Astrocyte (in vitro differentiated cells and primary cell): ENCODE results near the gene METRN. TPM values are rescaled to one million over a fixed set of nuclear protein-coding genes. Genes with fewer than 3 reads are reported as not detected.

Source experiments
- DNase-seq: peaks from one replicate; pipeline ENCODE4 v3.0.0-alpha.2; 2010; ENCODE audit warnings: low read depth
- FAIRE-seq: peaks from 2 replicates; lab custom pipeline; 2011; peaks lifted over from hg19 to GRCh38; lab: Jason Lieb, UNC
- H2AFZ ChIP-seq: 2 replicates; pipeline ENCODE4 v1.6.0; 2012; ENCODE audit warnings: low read depth, low read length, inconsistent platforms
- H3K27ac ChIP-seq: 2 replicates; pipeline ENCODE4 v1.5.1; 2011; ENCODE audit warnings: low read depth, low read length, inconsistent platforms
- H3K27me3 ChIP-seq: 2 replicates; pipeline ENCODE4 v1.6.0; 2011; ENCODE audit warnings: low read length, inconsistent platforms; ENCODE audit not compliant: insufficient read depth
- H3K36me3 ChIP-seq: 2 replicates; pipeline ENCODE4 v1.5.1; 2011; ENCODE audit warnings: low read length, inconsistent platforms; ENCODE audit not compliant: insufficient read depth
- H3K4me1 ChIP-seq: 2 replicates; pipeline ENCODE4 v1.5.1; 2011; ENCODE audit warnings: low read length, inconsistent platforms; ENCODE audit not compliant: insufficient read depth
- H3K4me2 ChIP-seq: 2 replicates; pipeline ENCODE4 v1.6.0; 2012; ENCODE audit warnings: low read length, inconsistent platforms
- H3K4me3 ChIP-seq: 2 replicates; pipeline ENCODE4 v1.5.1; 2011; ENCODE audit warnings: low read depth, mild to moderate bottlenecking, low read length, inconsistent platforms; ENCODE audit not compliant: insufficient read depth
- H3K79me2 ChIP-seq: 2 replicates; pipeline ENCODE4 v1.6.0; 2012; ENCODE audit warnings: mild to moderate bottlenecking, low read length, inconsistent platforms; ENCODE audit not compliant: insufficient read depth
- H3K9ac ChIP-seq: 2 replicates; pipeline ENCODE4 v1.6.0; 2012; ENCODE audit warnings: mild to moderate bottlenecking, low read length, inconsistent platforms
- H3K9me3 ChIP-seq: 2 replicates; pipeline ENCODE4 v1.5.1; 2012; ENCODE audit warnings: low read depth, mild to moderate bottlenecking, low read length, inconsistent platforms; ENCODE audit not compliant: insufficient read depth
- H4K20me1 ChIP-seq: 2 replicates; pipeline ENCODE4 v1.6.0; 2012; ENCODE audit warnings: low read length, inconsistent platforms; ENCODE audit not compliant: insufficient read depth
- H3K27ac Mint-ChIP-seq: one replicate; pipeline ENCODE4 v1.8.0; 2021; ENCODE audit warnings: mild to moderate bottlenecking, mixed read lengths; ENCODE audit not compliant: unreplicated experiment
- H3K27me3 Mint-ChIP-seq: one replicate; pipeline ENCODE4 v1.8.0; 2021; ENCODE audit warnings: low read depth, mixed read lengths; ENCODE audit not compliant: unreplicated experiment
- H3K36me3 Mint-ChIP-seq: one replicate; pipeline ENCODE4 v1.8.0; 2021; ENCODE audit warnings: low read depth, mixed read lengths; ENCODE audit not compliant: unreplicated experiment
- H3K4me1 Mint-ChIP-seq: one replicate; pipeline ENCODE4 v1.8.0; 2021; ENCODE audit warnings: low read depth, mixed read lengths; ENCODE audit not compliant: unreplicated experiment
- H3K4me3 Mint-ChIP-seq: one replicate; pipeline ENCODE4 v1.8.0; 2021; ENCODE audit warnings: mild to moderate bottlenecking, moderate library complexity, mixed read lengths; ENCODE audit not compliant: unreplicated experiment
- H3K9me3 Mint-ChIP-seq: one replicate; pipeline ENCODE4 v1.8.0; 2021; ENCODE audit warnings: mild to moderate bottlenecking, mixed read lengths; ENCODE audit not compliant: unreplicated experiment
- EZH2 ChIP-seq: IDR thresholded peaks from 2 replicates; pipeline ENCODE4 v1.6.1; 2012; ENCODE audit warnings: mild to moderate bottlenecking, low read length, inconsistent platforms; ENCODE audit not compliant: insufficient read depth
- total RNA-seq: library from RNA; stranded (reverse); gene quantifications from 2 replicates; pipeline ENCODE4 v1.2.1, GENCODE V29; 2021
- TF ChIP-seq, protein P1 (sequence below): IDR thresholded peaks from 2 replicates; pipeline ENCODE4 v1.5.1; 2011; ENCODE audit warnings: low read depth, mild to moderate bottlenecking, inconsistent platforms, low read length, moderate library complexity; ENCODE audit not compliant: insufficient read depth

METRN gene
- total RNA-seq, 1 donor from 2014 or later = 31.5 TPM

DNA sequence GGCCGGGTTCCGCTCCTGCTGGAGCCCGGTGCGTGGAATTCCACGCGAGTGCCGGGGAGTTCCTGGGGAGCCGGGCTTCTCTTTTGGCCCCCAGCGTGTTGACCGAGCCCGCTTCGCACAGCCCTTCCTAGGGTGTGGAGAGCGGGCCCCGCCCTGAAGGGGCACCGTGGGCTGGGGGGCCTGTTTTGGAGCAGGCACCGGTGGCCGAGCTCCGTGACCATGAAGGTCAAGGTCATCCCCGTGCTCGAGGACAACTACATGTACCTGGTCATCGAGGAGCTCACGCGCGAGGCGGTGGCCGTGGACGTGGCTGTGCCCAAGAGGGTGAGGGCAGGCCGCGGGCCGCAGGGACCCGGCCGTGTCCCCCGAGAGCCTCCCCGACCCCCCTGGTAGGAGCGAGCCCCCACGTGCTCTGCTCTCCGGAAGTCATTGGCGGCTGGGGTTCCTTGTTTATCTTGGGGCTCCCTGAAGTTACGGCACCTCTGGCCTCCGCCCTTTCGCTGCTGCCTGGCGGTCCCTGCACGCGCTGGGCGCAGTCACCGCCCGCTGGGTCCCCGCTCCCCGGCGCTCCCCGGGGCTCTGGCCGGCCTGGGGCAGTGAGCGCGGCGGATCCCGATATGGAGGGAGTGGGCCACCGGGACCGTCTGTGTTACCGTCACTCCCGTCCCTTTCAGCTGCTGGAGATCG lies 12.5 kb downstream of the METRN start:
- no peak overlapping the region for H3K27ac ChIP-seq
- H3K9me3 ChIP-seq = no peaks in the 10 kb centered on the region
- H3K9ac ChIP-seq = peak overlapping the region; percentile 73
- peak overlapping the region; percentile 27 for H3K4me3 Mint-ChIP-seq
- peak overlapping the region; percentile 61 for H3K4me3 ChIP-seq
- no peaks in the 10 kb centered on the region for H3K36me3 Mint-ChIP-seq
- H3K4me1 ChIP-seq = peaks cover 12% of the 10 kb centered on the region
- peak overlapping the region; percentile 94 for H3K4me2 ChIP-seq
- no peak overlapping the region for H2AFZ ChIP-seq
- H3K27ac Mint-ChIP-seq = no peak overlapping the region
- no peak for DNase-seq
- H3K9me3 Mint-ChIP-seq = no peaks in the 10 kb centered on the region
- TF ChIP-seq, protein P1, sequence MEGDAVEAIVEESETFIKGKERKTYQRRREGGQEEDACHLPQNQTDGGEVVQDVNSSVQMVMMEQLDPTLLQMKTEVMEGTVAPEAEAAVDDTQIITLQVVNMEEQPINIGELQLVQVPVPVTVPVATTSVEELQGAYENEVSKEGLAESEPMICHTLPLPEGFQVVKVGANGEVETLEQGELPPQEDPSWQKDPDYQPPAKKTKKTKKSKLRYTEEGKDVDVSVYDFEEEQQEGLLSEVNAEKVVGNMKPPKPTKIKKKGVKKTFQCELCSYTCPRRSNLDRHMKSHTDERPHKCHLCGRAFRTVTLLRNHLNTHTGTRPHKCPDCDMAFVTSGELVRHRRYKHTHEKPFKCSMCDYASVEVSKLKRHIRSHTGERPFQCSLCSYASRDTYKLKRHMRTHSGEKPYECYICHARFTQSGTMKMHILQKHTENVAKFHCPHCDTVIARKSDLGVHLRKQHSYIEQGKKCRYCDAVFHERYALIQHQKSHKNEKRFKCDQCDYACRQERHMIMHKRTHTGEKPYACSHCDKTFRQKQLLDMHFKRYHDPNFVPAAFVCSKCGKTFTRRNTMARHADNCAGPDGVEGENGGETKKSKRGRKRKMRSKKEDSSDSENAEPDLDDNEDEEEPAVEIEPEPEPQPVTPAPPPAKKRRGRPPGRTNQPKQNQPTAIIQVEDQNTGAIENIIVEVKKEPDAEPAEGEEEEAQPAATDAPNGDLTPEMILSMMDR = no peak
- no peak for TF ChIP-seq EZH2
- H3K36me3 ChIP-seq = no peaks in the 10 kb centered on the region
- no peaks in the 10 kb centered on the region for H3K27me3 ChIP-seq
- FAIRE-seq = no peak
- no peaks in the 10 kb centered on the region for H3K79me2 ChIP-seq
- peaks cover 8% of the 10 kb centered on the region for H4K20me1 ChIP-seq
- H3K4me1 Mint-ChIP-seq = no peaks in the 10 kb centered on the region
- no peaks in the 10 kb centered on the region for H3K27me3 Mint-ChIP-seq

DNA sequence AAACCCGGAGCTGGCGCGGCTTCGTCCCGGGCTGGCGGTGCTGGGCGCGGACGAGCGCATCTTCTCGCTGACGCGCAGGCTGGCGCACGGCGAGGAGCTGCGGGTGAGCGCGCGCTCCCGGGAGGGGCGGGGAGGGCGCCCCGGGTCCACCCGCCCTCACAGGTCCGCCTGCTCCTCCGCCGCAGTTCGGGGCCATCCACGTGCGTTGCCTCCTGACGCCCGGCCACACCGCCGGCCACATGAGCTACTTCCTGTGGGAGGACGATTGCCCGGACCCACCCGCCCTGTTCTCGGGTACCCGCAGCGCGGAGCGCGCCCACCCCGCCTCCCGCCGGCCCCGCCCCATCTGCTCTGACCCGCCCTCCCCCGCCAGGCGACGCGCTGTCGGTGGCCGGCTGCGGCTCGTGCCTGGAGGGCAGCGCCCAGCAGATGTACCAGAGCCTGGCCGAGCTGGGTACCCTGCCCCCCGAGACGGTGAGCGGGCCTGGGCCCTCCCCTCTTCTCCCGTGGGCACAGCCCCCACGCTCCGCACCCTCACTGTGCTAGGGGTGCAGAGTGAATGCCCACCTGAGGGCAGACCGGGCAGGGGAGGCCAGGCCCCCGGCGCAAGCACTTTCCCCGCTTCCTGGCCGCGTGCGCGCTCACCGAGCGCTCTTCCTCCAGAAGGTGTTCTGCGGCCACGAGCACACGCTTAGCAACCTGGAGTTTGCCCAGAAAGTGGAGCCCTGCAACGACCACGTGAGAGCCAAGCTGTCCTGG lies 13.4 kb downstream of the METRN start:
- no peaks in the 10 kb centered on the region for H3K36me3 ChIP-seq
- H3K27me3 ChIP-seq = no peaks in the 10 kb centered on the region
- H3K4me2 ChIP-seq = peak overlapping the region; percentile 94
- no peak overlapping the region for H3K27ac ChIP-seq
- TF ChIP-seq EZH2 = no peak
- TF ChIP-seq, protein P1 = no peak
- Mint-ChIP-seq H3K27me3 (no peaks in the 10 kb centered on the region), H3K4me1 (no peaks in the 10 kb centered on the region), H3K4me3 (peak overlapping the region; percentile 57), H3K27ac (no peak overlapping the region), H3K36me3 (peaks cover 5% of the 10 kb centered on the region), H3K9me3 (no peaks in the 10 kb centered on the region)
- H4K20me1 ChIP-seq = peaks cover 3% of the 10 kb centered on the region
- peak overlapping the region; percentile 35 for H3K9ac ChIP-seq
- no peaks in the 10 kb centered on the region for H3K79me2 ChIP-seq
- peak overlapping the region; percentile 47 for H2AFZ ChIP-seq
- DNase-seq (peak; percentile 63), FAIRE-seq (no peak)
- peak overlapping the region; percentile 28 for H3K4me3 ChIP-seq
- no peaks in the 10 kb centered on the region for H3K9me3 ChIP-seq
- peaks cover 12% of the 10 kb centered on the region for H3K4me1 ChIP-seq
